ENCODE results near the gene OR4C12.
"Not testable (repeated sequence)": the region's sequence is repeated elsewhere in the genome, so short reads cannot be mapped to it uniquely, and the experiment has no call there.

The OR4C12 gene

GRCh38 chr11:49982435-49982834 is at the start of gene OR4C12:
OR4C12 (minus strand) TSS chr11:49982535; CDS start chr11:49982501, 34 bp downstream.
- H3K36me3 Mint-ChIP-seq, H3K4me1 Mint-ChIP-seq, H3K27ac Mint-ChIP-seq, H3K9me3 Mint-ChIP-seq, H3K4me3 Mint-ChIP-seq, DNase-seq, H3K27me3 Mint-ChIP-seq, CTCF ChIA-PET: not testable (repeated sequence)

- Mint-ChIP-seq H3K27ac (no peak overlapping the region), H3K27me3 (no peaks in the 10 kb centered on the region), H3K4me1 (no peaks in the 10 kb centered on the region), H3K9me3 (peaks cover 11% of the 10 kb centered on the region), H3K36me3 (no peaks in the 10 kb centered on the region), H3K4me3 (no peak overlapping the region)
- CTCF ChIA-PET, result no interaction called here
- no peak for DNase-seq
Measured at GRCh38 chr11:50030193-50030592, 47.9 kb upstream of the OR4C12 start.

GRCh38 chr11:49995565-49995964 is 13.2 kb upstream of the OR4C12 start:
- H3K4me3 Mint-ChIP-seq, result no peak overlapping the region
- no peaks in the 10 kb centered on the region for H3K36me3 Mint-ChIP-seq
- no peak overlapping the region for H3K27ac Mint-ChIP-seq
- CTCF ChIA-PET, result interaction anchor here (0.5 to 1.1 kb wide), 3 partner anchors 12 to 1688 kb away, joined by 3 read pairs; no protein-coding TSS in a partner anchor
- H3K27me3 Mint-ChIP-seq, result no peaks in the 10 kb centered on the region
- no peaks in the 10 kb centered on the region for H3K4me1 Mint-ChIP-seq
- DNase-seq, result peak; percentile 44
- peaks cover 4% of the 10 kb centered on the region for H3K9me3 Mint-ChIP-seq

- H3K27me3 Mint-ChIP-seq, H3K9me3 Mint-ChIP-seq, H3K36me3 Mint-ChIP-seq, DNase-seq, H3K4me3 Mint-ChIP-seq, H3K27ac Mint-ChIP-seq, H3K4me1 Mint-ChIP-seq, CTCF ChIA-PET: not testable (repeated sequence)
Measured at GRCh38 chr11:49973439-49973838, 8.9 kb downstream of the OR4C12 start.

- peaks cover 11% of the 10 kb centered on the region for H3K9me3 Mint-ChIP-seq
- H3K4me3 Mint-ChIP-seq, result no peak within 1 kb of the TSS
- H3K4me1 Mint-ChIP-seq, result no peaks in the 10 kb centered on the region
- CTCF ChIA-PET, result no interaction called here
- no peaks in the 10 kb centered on the region for H3K36me3 Mint-ChIP-seq
- H3K27me3 Mint-ChIP-seq, result no peaks in the 10 kb centered on the region
- DNase-seq, result no peak
- H3K27ac Mint-ChIP-seq, result no peak within 1 kb of the TSS
Measured at GRCh38 chr11:49952091-49952490, 30.2 kb downstream of the OR4C12 start, which contains the start of gene OR4C13. OR4C13 (plus strand) TSS chr11:49952391; CDS start chr11:49952423, 32 bp downstream.

GRCh38 chr11:49948701-49949100 is 33.6 kb downstream of the OR4C12 start:
- H3K4me1 Mint-ChIP-seq, CTCF ChIA-PET, H3K27ac Mint-ChIP-seq, H3K27me3 Mint-ChIP-seq, H3K36me3 Mint-ChIP-seq, H3K4me3 Mint-ChIP-seq, DNase-seq, H3K9me3 Mint-ChIP-seq: not testable (repeated sequence)

Measured in activated naive CD4-positive, alpha-beta T cell treated with anti-CD3 and anti-CD28 coated beads, Interleukin-2, amount 10 ng/mL, durations not matched to agents 7 days and 5 days (primary cell).